T-helper 9 cell (primary cell): ENCODE data around the gene PRDM16.

ENCODE experiments used
- DNase-seq: peaks from one replicate; pipeline ENCODE4 v3.0.0-alpha.2; 2020

Gene PRDM16

DNA sequence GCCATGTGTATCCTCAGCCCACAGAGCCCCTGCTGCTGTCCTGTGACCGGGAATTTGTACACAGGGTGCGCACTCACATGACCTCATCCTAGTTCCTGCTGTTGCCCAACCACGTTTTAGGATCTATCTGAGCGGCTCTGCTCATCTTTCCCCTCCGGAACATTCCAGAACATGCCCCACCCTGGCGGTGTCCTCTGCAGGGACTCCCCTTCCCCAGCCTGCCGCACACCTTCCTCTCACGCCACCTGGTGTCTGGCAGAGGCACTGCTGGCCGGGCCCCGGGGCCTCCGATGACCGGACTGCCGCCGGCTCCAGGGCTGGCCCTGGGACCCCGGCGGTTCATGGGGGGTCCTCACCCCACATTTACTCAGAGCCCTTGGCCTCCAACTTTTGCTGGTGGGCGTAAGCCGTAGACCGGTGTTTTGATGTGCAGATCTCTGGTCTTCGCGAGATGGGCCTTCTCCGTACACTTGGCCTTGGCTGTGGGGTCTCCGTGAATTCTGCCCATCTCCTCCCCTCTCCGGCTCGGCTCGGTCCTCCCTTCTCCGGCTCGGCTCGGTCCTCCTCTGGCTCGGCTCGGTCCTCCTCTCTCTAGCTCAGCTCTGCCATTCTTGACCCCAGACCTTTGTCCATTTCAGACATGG, 414.9 kb downstream of the PRDM16 start:
- DNase-seq: peak; percentile 27

DNA sequence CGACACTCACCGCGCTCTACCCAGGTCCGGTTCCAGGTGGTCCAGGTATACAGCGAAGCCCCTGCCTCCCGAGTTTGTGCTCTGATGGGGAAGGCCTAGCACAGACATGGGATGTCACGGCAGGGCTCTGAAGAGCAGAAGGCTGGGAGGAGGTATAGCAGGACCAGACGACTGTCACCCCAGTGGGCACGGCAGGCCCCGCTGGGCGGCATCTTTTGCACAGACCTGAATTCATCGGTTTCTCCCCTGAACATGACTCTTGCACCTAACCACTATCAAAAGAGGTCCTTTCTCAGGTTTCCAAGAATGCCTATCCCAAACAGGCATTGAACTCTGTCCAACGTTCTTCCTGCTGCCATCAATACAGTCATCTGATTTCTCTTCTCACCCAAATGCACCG, 416.0 kb downstream of the PRDM16 start:
- no peak for DNase-seq
